ENCODE results near the gene OR2T1. TPM values are rescaled to one million over a fixed set of nuclear protein-coding genes. Genes with fewer than 3 reads are reported as not detected.

OR2T1 gene
- total and polyA plus RNA-seq, 10 of the 15 experiments (the other 5 are each of a cell fraction or from before 2014, with no cell fraction given) = 0.02 TPM; not detected in 9

- TF ChIP-seq ATF2 (IDR thresholded peaks at IDR 0.05; ENCODE audit: low read length) (peak; percentile 79; the same call in 1 of the 2 replicates), NFIC (IDR thresholded peaks at IDR 0.05; ENCODE audit: low read depth, low read length) (peak; percentile 88), SUPT20H (IDR thresholded peaks at IDR 0.05; ENCODE audit: borderline replicate concordance, control insufficient read depth, low read depth, low read length) (no peak), EED (IDR thresholded peaks at IDR 0.05; ENCODE audit: low read depth) (0 out of 2 replicates have a peak, but pooled peaks have one; percentile 3), IKZF1 (conservative IDR thresholded peaks at IDR 0.05) (peak; percentile 79), NR2F1 (conservative IDR thresholded peaks at IDR 0.05) (peak; percentile 77), BCL3 (IDR thresholded peaks at IDR 0.05; ENCODE audit: borderline replicate concordance, insufficient read depth, low read depth, low read length, poor library complexity, severe bottlenecking) (peak; percentile 64), IRF4 (IDR thresholded peaks at IDR 0.05; ENCODE audit: low read depth, low read length) (peak; percentile 36; the same call in 1 of the 2 replicates), PML (IDR thresholded peaks at IDR 0.05; ENCODE audit: low read length) (no peak), POU2F2 (IDR thresholded peaks at IDR 0.05; ENCODE audit: borderline replicate concordance, low read depth, low read length) (0 out of 3 replicates have a peak, but pooled peaks have one; percentile 42), CEBPZ (IDR thresholded peaks at IDR 0.05; ENCODE audit: low read depth, low read length) (no peak), JUNB (IDR thresholded peaks at IDR 0.05) (peak; percentile 43; the same call in 1 of the 2 replicates), NKRF (conservative IDR thresholded peaks at IDR 0.05) (0 out of 2 replicates have a peak, but pooled peaks have one; percentile 24), CBFB (IDR thresholded peaks at IDR 0.05; ENCODE audit: low read depth) (peak; percentile 90), IKZF2 (IDR thresholded peaks at IDR 0.05) (peak; percentile 51 to 79; a peak in 3 of 4 replicates), SMARCA5 (IDR thresholded peaks at IDR 0.05) (no peak), GATAD2B (conservative IDR thresholded peaks at IDR 0.05; ENCODE audit: low read depth) (peak; percentile 78; the same call in 1 of the 2 replicates), CHD2 (IDR thresholded peaks at IDR 0.05; ENCODE audit: borderline replicate concordance, low read depth, low read length) (no peak), FOXM1 (IDR thresholded peaks at IDR 0.05; ENCODE audit: low read depth, low read length) (peak; percentile 56; the same call in 1 of the 2 replicates)
Observed at GRCh38 chr1:248406721-248407692, 4.2 kb downstream of the OR2T1 start (continued).

Measured in GM12878 (cell line).